HG03139 (cell line): ENCODE measurements around the gene TMEM222.
A peak's percentile ranks its signal among the peaks of the same experiment; 100 is the strongest.
"Not testable (repeated sequence)": the region's sequence is repeated elsewhere in the genome, so short reads cannot be mapped to it uniquely, and the experiment has no call there.

ENCODE experiments used
- ATAC-seq: cut with Tn5 transposase; IDR thresholded peaks from one replicate; pipeline ENCODE4 v1.9.1; 2021; ENCODE audit not compliant: unreplicated experiment

The TMEM222 gene

GRCh38 chr1:27321813-27322568 lies at the start of gene TMEM222:
TMEM222 (plus strand) TSS chr1:27322163; CDS start chr1:27322198, 35 bp downstream.
- peak; percentile 89 for ATAC-seq

GRCh38 chr1:27274204-27274603 lies 47.8 kb upstream of the TMEM222 start:
- no peak for ATAC-seq

GRCh38 chr1:27275696-27276095 lies 46.3 kb upstream of the TMEM222 start:
- ATAC-seq, result no peak

DNA sequence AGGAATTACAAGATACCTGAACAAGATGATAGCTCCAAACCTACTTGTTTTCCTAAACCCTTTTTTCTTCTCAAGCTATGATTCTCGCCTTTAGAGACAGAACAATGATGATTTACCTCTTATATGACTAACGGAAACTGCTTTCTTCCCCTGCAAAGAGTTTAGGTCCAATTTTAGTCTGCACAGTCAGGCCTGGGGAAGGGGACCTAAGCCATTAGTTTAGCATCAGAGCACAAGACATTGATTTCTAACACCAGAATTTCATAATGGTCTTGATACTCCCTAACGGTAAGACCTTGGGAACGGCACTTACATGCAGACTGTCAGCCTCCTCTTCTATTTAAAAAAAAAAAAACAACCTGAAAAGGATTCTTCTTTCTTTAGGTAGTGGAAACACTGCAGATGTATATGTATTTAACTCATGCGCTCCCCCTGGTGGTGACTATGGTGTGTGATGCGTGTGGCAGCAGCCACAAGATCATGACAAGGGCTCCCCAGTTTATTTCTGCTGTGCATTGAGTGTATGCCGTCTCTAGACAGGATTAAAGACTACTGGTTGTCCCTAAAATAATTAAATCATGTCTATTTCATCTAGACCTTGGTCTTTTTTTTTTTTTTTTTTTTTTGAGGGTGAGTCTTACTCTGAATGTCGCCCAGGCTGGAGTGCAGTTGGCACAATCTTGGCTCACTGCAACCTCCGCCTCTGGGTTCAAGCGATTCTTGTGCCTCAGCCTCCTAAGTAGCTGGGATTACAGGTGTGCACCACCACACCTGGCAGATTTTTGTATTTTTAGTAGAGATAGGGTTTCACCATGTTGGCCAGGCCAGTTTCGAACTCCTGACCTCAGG lies 37.3 kb upstream of the TMEM222 start:
- no peak for ATAC-seq

DNA sequence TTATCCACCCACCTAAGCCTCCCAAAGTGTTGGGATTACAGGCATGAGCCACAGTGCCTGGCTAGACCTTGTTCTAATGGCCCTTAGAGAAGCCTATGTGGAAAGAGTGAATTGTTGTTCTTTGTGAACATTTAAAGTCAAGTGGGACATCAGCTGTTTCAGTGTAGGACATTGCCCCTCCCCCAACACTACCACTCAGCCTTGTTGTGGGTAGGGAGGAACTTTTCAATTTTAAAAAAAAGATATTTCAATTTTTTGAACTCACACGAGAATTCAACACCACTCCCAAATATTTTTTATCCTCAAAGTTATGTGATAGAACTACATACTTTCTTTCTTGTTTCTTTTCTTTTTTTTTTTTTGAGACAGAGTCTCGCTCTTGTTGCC lies 36.7 kb upstream of the TMEM222 start:
- no peak for ATAC-seq

GRCh38 chr1:27285821-27286220 lies 36.1 kb upstream of the TMEM222 start:
- not testable (repeated sequence) for ATAC-seq

GRCh38 chr1:27289125-27289524 lies 32.8 kb upstream of the TMEM222 start:
- not testable (repeated sequence) for ATAC-seq

- no peak for ATAC-seq
Observed at GRCh38 chr1:27290581-27290980, 31.4 kb upstream of the TMEM222 start.

DNA sequence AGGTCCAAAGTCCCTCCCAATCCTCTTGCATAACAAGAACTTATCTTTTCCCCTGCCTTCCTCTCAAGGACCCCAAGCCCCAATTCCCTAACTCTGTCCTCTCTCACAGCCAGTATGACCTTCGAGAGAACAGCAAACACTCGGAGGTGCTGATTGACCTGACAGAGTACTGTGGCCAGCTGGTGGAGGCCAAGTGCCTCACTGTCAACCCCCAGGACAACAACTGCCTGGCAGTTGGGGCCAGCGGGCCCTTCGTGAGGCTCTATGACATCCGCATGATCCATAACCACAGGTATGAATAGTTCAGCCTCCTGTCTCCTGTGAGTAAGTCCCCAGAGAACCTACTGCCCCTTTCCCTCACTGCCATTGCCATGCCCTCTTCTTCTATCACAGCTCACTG lies 29.9 kb upstream of the TMEM222 start:
- no peak for ATAC-seq

DNA sequence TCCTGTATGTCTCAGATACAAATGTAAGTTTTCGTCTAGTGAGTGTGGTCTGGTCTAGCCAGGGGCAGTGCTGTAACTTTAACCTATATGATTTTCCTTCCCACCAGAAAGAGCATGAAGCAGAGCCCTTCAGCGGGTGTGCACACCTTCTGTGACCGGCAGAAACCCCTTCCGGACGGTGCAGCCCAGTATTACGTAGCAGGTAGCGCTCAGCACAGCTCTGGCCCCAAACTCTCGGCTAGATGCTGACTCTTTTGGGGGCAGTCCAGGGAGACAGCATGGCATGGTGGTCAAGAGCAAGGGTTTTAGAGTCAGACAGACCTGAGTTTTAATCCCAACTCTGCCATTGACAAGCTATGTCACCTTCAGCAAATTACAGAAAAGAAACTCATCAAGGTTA lies 28.0 kb upstream of the TMEM222 start:
- ATAC-seq, result no peak

DNA sequence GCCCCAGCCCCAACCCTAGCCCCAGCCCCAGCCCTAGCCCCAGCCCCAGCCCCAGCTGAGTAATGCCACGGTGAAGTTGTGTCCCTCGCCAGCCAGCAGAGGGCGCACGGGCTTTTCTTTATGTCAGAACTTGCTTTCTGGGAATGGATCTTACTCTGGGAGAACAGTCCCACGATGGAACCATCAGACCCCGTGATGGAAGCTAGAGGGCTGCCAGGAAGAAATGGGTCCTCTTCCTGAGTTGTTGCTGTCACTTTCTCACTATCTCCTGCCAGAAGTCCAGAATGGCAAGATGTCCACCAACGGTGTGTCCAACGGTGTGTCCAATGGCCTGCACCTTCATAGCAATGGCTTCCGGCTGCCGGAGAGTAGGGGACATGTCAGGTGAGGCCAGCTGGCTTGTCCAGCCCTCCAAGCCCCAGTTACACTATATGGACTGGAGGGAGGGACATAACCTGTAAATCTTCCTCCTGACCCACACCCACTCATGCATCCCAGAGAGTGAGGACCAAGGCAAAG lies 25.1 kb upstream of the TMEM222 start:
- no peak for ATAC-seq

DNA sequence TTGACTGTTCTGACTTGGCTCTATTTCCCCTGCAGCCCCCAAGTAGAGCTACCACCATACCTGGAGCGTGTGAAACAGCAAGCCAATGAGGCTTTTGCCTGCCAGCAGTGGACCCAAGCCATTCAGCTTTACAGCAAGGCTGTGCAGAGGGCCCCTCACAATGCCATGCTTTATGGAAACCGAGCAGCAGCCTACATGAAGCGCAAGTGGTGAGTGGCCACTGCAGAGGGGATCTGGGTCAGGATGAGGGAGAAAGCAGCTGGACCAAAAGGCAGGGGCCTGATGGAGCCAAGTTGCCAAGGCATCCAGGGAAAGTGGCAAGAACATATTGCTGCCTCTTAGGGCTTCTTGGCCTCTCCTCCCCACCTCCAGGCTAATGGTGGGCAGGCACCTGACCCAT lies 24.1 kb upstream of the TMEM222 start:
- no peak for ATAC-seq

DNA sequence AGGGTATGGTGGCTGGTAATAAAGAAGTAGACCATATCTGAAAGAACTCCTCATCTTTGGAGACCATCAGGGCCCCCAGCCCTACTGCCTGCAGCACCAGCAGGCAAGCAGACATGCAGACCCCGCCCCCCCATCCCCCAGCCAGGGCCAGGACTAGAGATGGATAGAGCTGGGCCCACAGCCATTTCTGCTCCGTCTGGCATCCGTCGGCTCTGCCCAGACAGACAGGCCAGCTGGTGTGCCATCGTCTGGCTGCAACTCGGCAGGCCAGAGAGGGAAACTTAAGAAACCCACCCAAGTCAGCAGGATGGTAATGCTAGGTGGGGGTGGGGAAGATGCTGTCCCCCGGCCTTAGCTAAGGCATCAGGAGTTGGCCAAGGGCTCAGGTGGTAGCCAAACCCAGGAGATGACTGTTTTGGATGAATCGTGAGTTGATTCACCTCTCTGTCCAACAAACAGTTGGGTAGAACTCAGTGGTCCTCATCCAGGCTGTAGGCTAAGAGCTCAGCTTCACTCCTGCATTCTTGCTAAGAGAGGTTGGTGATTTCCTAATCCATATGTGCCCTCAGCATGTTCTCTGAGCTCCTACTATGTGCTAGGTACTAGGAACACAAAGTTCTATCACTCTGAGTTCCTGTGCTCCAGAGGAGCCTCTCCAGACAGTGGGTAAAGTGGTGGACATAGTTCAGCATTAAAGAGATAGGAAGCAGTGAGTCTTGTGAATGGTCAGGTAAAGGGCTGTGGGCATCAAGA lies 23.2 kb upstream of the TMEM222 start:
- no peak for ATAC-seq

DNA sequence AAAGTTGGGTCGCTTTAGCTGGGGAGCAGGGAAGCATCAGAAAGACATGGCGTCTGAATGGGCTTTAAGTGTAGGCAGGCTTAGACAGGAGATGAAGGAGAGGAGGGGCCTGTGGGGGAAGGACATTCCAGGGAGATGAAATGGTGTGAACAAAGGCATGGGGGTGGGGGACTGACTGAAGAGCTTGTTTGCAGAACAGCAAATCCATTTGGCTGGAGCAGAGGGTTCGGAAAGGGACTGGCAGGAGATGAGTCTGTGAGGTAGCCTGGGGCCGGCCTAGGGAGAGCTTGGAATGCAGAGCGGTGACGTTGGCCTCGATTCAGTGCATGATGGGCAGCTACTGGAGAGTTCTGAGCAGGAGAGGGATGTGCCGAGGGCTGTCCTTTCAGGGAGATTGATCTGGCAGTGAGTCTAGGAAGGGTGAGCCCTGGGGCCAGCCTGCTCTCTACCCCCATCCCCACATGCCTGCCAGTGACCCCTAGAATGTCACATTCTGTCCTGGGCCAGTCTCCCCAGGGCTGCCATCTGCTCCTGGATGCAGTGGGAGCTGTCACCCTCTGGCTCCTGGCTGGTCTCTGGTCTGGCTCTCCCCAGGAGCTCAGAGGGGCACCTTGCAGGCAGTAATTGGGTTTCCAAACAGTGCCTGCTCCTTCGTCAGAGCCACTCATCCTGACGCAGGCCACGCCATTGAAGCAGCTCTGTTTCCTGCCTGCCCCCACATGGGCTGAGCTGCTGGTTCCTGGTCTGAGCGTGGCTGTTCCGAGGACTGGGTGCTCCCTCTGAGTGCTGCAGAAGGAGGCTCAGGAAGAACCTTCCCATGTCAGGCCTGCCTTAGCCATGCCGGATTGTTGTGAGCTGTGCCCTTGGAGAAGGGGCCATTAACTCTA lies 22.3 kb upstream of the TMEM222 start:
- no peak for ATAC-seq

DNA sequence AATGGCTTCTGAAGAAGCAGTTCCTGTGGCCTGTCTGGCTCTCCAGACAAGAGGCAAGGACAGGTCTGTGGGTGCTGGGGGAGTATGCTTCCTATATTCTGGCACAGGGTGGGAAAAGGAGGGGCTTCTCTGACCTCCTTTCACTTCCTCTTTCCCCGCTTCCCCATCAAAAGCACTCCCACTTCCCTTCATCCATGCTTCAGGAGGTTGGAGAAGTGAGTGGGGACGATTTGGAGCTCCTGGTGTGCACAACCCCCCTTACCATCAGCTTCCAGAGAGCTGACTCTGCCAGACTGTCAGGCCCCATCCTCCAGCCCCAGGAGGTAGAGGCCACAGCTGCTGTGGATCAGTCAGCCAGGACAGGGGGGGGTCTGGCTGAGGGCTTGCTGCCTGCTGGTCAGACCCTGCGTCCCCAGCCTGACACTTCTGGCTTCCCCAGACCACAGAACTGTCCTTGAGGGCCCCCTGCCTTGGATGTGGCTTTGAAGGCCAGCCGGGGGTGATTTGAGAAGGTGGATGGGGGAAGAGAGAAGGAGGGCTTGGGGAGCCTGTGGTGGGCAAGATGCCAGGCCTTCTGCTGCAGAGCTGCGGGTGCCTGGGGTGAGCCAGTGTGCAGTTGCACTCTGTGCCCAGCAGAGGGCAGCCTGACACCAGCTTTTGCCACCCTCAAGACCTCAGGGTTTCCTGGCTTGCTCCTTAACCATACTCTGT lies 21.5 kb upstream of the TMEM222 start:
- ATAC-seq, result no peak

DNA sequence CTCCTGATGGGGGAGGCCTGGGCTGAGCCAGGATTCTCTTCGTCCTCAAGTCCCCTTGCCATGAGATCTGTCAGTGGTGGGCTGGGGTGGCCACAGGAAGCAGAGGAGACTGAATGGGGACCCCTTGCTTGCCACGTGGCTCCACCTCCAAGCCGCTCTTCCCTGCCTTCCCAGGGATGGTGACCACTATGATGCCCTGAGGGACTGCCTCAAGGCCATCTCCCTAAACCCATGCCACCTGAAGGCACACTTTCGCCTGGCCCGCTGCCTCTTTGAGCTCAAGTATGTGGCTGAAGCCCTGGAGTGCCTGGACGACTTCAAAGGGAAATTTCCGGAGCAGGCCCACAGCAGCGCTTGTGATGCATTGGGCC lies 20.9 kb upstream of the TMEM222 start:
- no peak for ATAC-seq

GRCh38 chr1:27301582-27302199 lies 20.3 kb upstream of the TMEM222 start:
- no peak for ATAC-seq

- no peak for ATAC-seq
Observed at GRCh38 chr1:27302612-27303011, 19.4 kb upstream of the TMEM222 start.

GRCh38 chr1:27303509-27303908 lies 18.5 kb upstream of the TMEM222 start:
- ATAC-seq, result no peak
